ENCODE results near the gene BCL2L2. TPM values are rescaled to one million over a fixed set of nuclear protein-coding genes. Genes with fewer than 3 reads are reported as not detected.
A peak's percentile ranks its signal among the peaks of the same experiment; 100 is the strongest.

The BCL2L2 gene
- total and polyA plus RNA-seq, 9 of the 15 experiments (the other 6 are each of a cell fraction or from before 2014, with no cell fraction given): 2.6 to 32.5 (median 14.7) TPM

GRCh38 chr14:23306412-23307145 lies at the start of gene BCL2L2 (continued):
- TF ChIP-seq LEF1 (IDR thresholded peaks at IDR 0.05) (peak; percentile 28; the same call in 1 of the 2 replicates), ILF3 (IDR thresholded peaks at IDR 0.05; ENCODE audit: borderline replicate concordance) (no peak), ZNF717 (CRISPR knock-in tag; IDR thresholded peaks at IDR 0.05) (no peak), ZNF280B (CRISPR knock-in tag; IDR thresholded peaks at IDR 0.05) (no peak), ZMIZ1 (IDR thresholded peaks at IDR 0.05; ENCODE audit: low read depth in 2 of 2, low read length in 2 of 2) (0 out of 4 replicates have a peak, but pooled peaks of 1 of the 2 experiments have one; percentile 13), MAX (CRISPR knock-in tag; IDR thresholded peaks at IDR 0.05) (peak; percentile 57; the same call in 1 of the 2 replicates), MAZ (CRISPR knock-in tag; conservative IDR thresholded peaks at IDR 0.05 in 1 of 2, IDR thresholded peaks at IDR 0.05 in 1 of 2) (peak; percentile 100), HMG20A (CRISPR knock-in tag; conservative IDR thresholded peaks at IDR 0.05) (no peak), THAP12 (CRISPR knock-in tag; IDR thresholded peaks at IDR 0.05) (peak; percentile 58; the same call in 1 of the 2 replicates)

Data from K562 (cell line).